ENCODE data around the gene SF3B1. TPM values are rescaled to one million over a fixed set of nuclear protein-coding genes. Genes with fewer than 3 reads are reported as not detected.

SF3B1 gene
- total RNA-seq, 1 donor from 2014 or later, result 414 TPM

DNA sequence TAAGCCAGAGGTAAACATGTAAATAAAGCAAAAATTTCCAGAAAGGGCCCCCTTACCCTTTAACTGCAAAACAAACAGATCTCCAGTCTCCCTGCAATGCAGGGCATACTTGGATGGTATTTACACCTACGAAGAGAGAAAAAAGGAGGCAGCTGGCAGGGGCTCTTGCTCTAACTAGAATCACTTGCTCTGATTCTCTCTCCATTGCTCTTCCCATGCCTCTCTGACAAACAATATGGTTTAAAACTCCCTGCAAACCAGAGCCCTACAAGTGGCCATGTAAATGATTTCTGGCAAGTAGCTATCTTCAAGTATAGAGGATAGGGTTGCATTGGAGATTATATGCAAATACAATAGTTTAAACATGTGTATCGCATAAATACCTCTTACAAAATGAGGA lies 35.9 kb downstream of the SF3B1 start:
- no peak for DNase-seq (ENCODE audit: low spot score in 2 of 2, unreplicated experiment in 2 of 2)
- Mint-ChIP-seq H3K36me3 (peaks cover 62% of the 10 kb centered on the region), H3K4me3 (no peak overlapping the region)

DNA sequence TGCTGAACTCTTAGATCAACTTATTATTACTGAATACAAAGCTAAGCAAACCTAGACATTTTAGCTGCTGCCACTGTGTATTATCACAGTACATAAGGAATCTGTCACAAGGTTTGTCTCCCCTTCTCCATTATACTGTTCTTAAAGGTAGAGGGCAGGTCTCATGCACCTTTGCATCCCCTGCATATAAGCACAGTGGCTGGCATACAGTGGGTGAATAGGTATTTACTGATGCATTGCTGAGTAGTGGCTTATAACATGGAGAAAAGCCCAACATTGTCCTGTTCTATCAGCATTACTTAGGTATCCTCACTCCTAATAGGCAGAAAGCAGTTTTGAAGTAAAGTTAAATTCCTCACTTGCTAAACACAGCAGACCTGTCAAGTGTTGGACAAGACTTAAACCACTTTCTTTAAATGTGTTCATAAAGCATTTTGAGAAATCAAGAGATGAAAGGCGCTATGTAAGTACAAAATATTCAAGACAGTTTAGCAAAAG lies 43.6 kb downstream of the SF3B1 start:
- no peaks in the 10 kb centered on the region for H3K9me3 Mint-ChIP-seq
- no peak for DNase-seq (ENCODE audit: low spot score in 2 of 2, unreplicated experiment in 2 of 2)
- H3K4me3 Mint-ChIP-seq, result no peak overlapping the region
- peaks cover 25% of the 10 kb centered on the region for H3K36me3 Mint-ChIP-seq
- H3K4me1 Mint-ChIP-seq, result no peaks in the 10 kb centered on the region
- no peak overlapping the region for H3K27ac Mint-ChIP-seq
- H3K27me3 Mint-ChIP-seq (ENCODE audit: low read depth), result no peaks in the 10 kb centered on the region
- TF ChIP-seq, protein P1, sequence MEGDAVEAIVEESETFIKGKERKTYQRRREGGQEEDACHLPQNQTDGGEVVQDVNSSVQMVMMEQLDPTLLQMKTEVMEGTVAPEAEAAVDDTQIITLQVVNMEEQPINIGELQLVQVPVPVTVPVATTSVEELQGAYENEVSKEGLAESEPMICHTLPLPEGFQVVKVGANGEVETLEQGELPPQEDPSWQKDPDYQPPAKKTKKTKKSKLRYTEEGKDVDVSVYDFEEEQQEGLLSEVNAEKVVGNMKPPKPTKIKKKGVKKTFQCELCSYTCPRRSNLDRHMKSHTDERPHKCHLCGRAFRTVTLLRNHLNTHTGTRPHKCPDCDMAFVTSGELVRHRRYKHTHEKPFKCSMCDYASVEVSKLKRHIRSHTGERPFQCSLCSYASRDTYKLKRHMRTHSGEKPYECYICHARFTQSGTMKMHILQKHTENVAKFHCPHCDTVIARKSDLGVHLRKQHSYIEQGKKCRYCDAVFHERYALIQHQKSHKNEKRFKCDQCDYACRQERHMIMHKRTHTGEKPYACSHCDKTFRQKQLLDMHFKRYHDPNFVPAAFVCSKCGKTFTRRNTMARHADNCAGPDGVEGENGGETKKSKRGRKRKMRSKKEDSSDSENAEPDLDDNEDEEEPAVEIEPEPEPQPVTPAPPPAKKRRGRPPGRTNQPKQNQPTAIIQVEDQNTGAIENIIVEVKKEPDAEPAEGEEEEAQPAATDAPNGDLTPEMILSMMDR (IDR thresholded peaks at IDR 0.05; ENCODE audit: unreplicated experiment), result no peak

More for the DNA sequence above, 35.9 kb downstream of the SF3B1 start:
- H3K27ac Mint-ChIP-seq, result no peak overlapping the region
- H3K27me3 Mint-ChIP-seq (ENCODE audit: low read depth), result no peaks in the 10 kb centered on the region
- H3K9me3 Mint-ChIP-seq, result no peaks in the 10 kb centered on the region
- H3K4me1 Mint-ChIP-seq, result no peaks in the 10 kb centered on the region
- TF ChIP-seq, protein P1 (IDR thresholded peaks at IDR 0.05; ENCODE audit: unreplicated experiment), result no peak

DNA sequence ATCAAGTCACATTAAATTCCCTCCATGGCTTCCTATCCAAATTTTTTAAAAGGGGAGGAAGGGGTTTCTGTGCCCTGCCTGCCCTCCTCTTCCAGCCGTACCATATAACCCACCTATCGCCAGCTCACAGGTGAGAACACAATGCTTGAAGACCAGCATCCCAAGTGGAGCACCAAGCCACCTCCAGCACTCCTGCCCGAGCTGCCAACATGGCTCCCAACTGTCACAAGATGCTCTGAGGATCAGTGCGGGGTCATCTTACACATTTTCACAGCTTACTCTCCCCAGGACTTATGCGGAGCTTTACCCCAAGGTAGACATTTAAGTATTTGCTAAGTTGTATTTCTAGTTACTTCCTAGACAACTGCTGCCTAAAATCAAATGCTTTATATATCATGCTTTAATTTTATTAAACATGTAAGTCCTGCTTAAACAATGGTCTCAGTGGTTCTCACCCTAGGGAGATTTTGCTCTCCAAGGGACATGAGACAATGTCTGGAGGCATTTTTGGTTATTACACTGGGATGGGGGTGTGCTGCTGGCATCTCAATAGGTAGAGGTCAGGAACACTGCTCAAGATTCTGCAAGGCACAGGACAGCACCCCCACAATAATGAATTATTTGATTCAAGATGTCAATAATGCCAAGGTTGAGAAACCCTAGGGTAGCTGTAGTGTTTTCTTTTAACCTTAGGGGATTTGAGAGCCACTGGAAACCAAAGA lies 45.8 kb downstream of the SF3B1 start:
- H3K4me3 Mint-ChIP-seq, result no peak overlapping the region
- H3K4me1 Mint-ChIP-seq, result no peaks in the 10 kb centered on the region
- TF ChIP-seq, protein P1 (IDR thresholded peaks at IDR 0.05; ENCODE audit: unreplicated experiment), result no peak
- H3K9me3 Mint-ChIP-seq, result no peaks in the 10 kb centered on the region
- DNase-seq (ENCODE audit: low spot score in 2 of 2, unreplicated experiment in 2 of 2), result no peak
- H3K27ac Mint-ChIP-seq, result no peak overlapping the region
- H3K36me3 Mint-ChIP-seq, result peaks cover 8% of the 10 kb centered on the region
- H3K27me3 Mint-ChIP-seq (ENCODE audit: low read depth), result peaks cover 7% of the 10 kb centered on the region

DNA sequence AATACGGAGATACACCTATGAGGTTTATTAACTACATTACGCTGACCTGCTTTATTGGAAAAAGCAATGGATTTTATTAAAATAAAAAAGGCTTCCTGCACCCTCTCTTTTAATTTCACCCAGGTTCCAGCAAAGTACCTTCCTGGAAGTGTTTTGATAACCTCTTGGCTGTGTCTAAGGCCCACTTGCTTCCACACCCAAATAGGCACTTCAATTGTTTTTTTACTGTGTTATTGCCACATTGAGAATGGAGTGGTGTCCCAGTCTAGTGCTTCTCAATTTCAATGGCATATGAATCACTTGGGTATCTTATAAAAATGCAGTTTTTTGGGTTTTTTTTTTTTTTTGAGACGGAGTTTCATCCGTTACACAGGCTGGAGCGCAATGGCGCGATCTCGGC lies 47.6 kb downstream of the SF3B1 start:
- H3K27ac Mint-ChIP-seq, result no peak overlapping the region
- DNase-seq (ENCODE audit: low spot score in 2 of 2, unreplicated experiment in 2 of 2), result no peak
- H3K4me3 Mint-ChIP-seq, result no peak overlapping the region
- peaks cover 11% of the 10 kb centered on the region for H3K27me3 Mint-ChIP-seq (ENCODE audit: low read depth)
- TF ChIP-seq, protein P1 (IDR thresholded peaks at IDR 0.05; ENCODE audit: unreplicated experiment), result no peak
- peaks cover 3% of the 10 kb centered on the region for H3K36me3 Mint-ChIP-seq
- H3K9me3 Mint-ChIP-seq, result no peaks in the 10 kb centered on the region
- no peaks in the 10 kb centered on the region for H3K4me1 Mint-ChIP-seq

DNA sequence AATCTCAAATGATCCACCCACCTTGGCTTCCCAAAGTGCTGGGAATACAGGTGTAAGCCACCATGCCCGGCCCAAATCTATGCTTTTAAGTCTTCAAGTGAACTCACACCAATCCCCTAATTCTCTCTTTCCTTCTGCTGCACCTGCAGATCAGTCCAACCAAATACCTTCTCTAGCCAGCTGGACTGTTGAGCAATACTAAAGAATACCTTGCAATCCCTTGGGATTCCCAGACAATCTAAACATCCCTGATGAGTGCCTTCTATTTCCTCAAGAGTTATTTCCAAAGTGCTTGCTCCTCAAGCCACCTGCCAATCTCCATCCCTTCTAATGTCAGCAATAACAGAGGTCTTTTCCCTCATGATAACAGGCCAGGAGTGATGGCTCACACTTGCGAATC lies 48.6 kb downstream of the SF3B1 start:
- H3K9me3 Mint-ChIP-seq, result no peaks in the 10 kb centered on the region
- no peak overlapping the region for H3K4me3 Mint-ChIP-seq
- H3K36me3 Mint-ChIP-seq, result peaks cover under 1% of the 10 kb centered on the region
- H3K4me1 Mint-ChIP-seq, result no peaks in the 10 kb centered on the region
- TF ChIP-seq, protein P1 (IDR thresholded peaks at IDR 0.05; ENCODE audit: unreplicated experiment), result no peak
- peaks cover 11% of the 10 kb centered on the region for H3K27me3 Mint-ChIP-seq (ENCODE audit: low read depth)
- no peak for DNase-seq (ENCODE audit: low spot score in 2 of 2, unreplicated experiment in 2 of 2)
- no peak overlapping the region for H3K27ac Mint-ChIP-seq

Measured in mesothelial cell of epicardium (in vitro differentiated cells).